ENCODE data around the gene STK32B. TPM values are rescaled to one million over a fixed set of nuclear protein-coding genes. Genes with fewer than 3 reads are reported as not detected.

The STK32B gene
- total and polyA plus RNA-seq, 5 donors from 2014 or later: not detected

GRCh38 chr4:5019796-5020195 lies 31.5 kb upstream of the STK32B start:
- Histone ChIP-seq H3K4me3 (ENCODE audit: low read depth, low read length) (no peak overlapping the region), H3K36me3 (ENCODE audit: control insufficient read depth, insufficient read depth, low read length) (no peaks in the 10 kb centered on the region), H3K27ac (ENCODE audit: insufficient read depth, low read length, poor library complexity, severe bottlenecking) (no peak overlapping the region), H3K27me3 (ENCODE audit: control insufficient read depth, insufficient read depth, low read length) (peaks cover 8% of the 10 kb centered on the region), H3K9me3 (ENCODE audit: control insufficient read depth in 2 of 2, low read length in 2 of 2) (no peaks in the 10 kb centered on the region), H3K4me1 (ENCODE audit: control insufficient read depth, insufficient read depth, low read length, poor library complexity, severe bottlenecking) (no peaks in the 10 kb centered on the region)
- peaks cover 0 to 2% (median 0%) of the 10 kb centered on the region in 4 donors for H3K4me1 Mint-ChIP-seq
- H3K4me3 Mint-ChIP-seq: no peak overlapping the region
- no peaks in the 10 kb centered on the region for H3K36me3 Mint-ChIP-seq
- H3K27ac Mint-ChIP-seq: no peak overlapping the region
- ATAC-seq (ENCODE audit: low read depth in 2 of 2) (no peak), DNase-seq (no peak)
- peaks cover 20% of the 10 kb centered on the region for H3K27me3 Mint-ChIP-seq
- peaks cover 0 to 9% (median 3%) of the 10 kb centered on the region in 7 donors for H3K9me3 Mint-ChIP-seq

GRCh38 chr4:5020341-5020740 lies 30.9 kb upstream of the STK32B start:
- H3K36me3 ChIP-seq (ENCODE audit: control insufficient read depth, insufficient read depth, low read length): no peaks in the 10 kb centered on the region
- peaks cover 0 to 2% (median 0%) of the 10 kb centered on the region in 4 donors for H3K4me1 Mint-ChIP-seq
- no peak overlapping the region for H3K4me3 Mint-ChIP-seq
- H3K36me3 Mint-ChIP-seq: no peaks in the 10 kb centered on the region
- no peak overlapping the region for H3K4me3 ChIP-seq (ENCODE audit: low read depth, low read length)
- H3K27me3 Mint-ChIP-seq: peaks cover 21% of the 10 kb centered on the region
- no peak overlapping the region for H3K27ac ChIP-seq (ENCODE audit: insufficient read depth, low read length, poor library complexity, severe bottlenecking)
- H3K9me3 ChIP-seq (ENCODE audit: control insufficient read depth in 2 of 2, low read length in 2 of 2): no peaks in the 10 kb centered on the region
- H3K9me3 Mint-ChIP-seq: peaks cover 0 to 9% (median 3%) of the 10 kb centered on the region in 7 donors
- H3K27me3 ChIP-seq (ENCODE audit: control insufficient read depth, insufficient read depth, low read length): peaks cover 5% of the 10 kb centered on the region
- H3K27ac Mint-ChIP-seq: no peak overlapping the region
- no peak for ATAC-seq (ENCODE audit: low read depth in 2 of 2)
- H3K4me1 ChIP-seq (ENCODE audit: control insufficient read depth, insufficient read depth, low read length, poor library complexity, severe bottlenecking): no peaks in the 10 kb centered on the region
- DNase-seq: no peak

DNA sequence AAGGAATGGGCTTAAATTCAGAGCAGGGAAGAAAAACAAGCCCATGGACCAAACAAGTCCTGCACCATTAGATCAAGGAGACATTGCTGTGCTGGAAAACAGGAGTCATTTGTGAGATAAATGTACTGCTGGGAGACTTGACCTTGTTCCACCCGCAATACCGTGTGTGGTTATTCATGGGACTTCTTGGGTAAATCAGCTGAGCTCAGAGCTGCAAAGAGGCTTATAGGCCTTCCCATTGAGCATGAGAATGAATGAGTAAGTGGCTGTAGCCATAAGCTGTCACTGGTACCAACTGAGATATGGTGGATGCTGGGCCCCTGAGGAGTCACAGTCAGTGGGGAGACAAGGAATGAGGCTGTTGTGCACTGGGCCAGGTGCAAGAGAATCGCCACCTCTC lies 29.7 kb upstream of the STK32B start:
- Mint-ChIP-seq H3K27ac (no peak overlapping the region), H3K4me3 (no peak overlapping the region), H3K4me1 (peaks cover 0 to 2% (median 0%) of the 10 kb centered on the region in 4 donors), H3K36me3 (no peaks in the 10 kb centered on the region), H3K9me3 (peaks cover 0 to 6% (median 2%) of the 10 kb centered on the region in 7 donors), H3K27me3 (peaks cover 20% of the 10 kb centered on the region)
- no peak overlapping the region for H3K4me3 ChIP-seq (ENCODE audit: low read depth, low read length)
- peaks cover 1% of the 10 kb centered on the region for H3K27me3 ChIP-seq (ENCODE audit: control insufficient read depth, insufficient read depth, low read length)
- no peak overlapping the region for H3K27ac ChIP-seq (ENCODE audit: insufficient read depth, low read length, poor library complexity, severe bottlenecking)
- H3K4me1 ChIP-seq (ENCODE audit: control insufficient read depth, insufficient read depth, low read length, poor library complexity, severe bottlenecking): no peaks in the 10 kb centered on the region
- no peaks in the 10 kb centered on the region for H3K9me3 ChIP-seq (ENCODE audit: control insufficient read depth in 2 of 2, low read length in 2 of 2)
- H3K36me3 ChIP-seq (ENCODE audit: control insufficient read depth, insufficient read depth, low read length): no peaks in the 10 kb centered on the region
- DNase-seq: no peak
- no peak for ATAC-seq (ENCODE audit: low read depth in 2 of 2)

DNA sequence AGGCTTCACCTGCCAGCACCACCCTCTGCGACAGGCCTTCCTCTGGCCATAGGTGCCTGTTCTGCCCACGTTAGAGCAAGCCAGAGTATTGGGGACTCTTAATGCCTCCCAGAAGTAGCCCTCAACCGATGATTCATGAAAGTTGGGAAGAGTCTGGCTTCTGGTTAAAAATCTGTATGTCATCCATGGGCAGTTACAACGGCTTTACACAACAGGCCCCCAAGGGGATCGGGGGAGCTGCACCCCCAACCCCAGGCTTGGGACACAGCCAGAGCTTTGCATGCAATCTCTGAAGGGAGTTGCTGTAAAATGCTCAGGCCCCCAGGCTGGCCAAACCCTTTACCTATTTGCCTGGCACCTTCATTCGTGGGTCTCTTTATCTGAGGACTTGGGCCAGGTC lies 26.6 kb upstream of the STK32B start:
- Mint-ChIP-seq H3K36me3 (no peaks in the 10 kb centered on the region), H3K4me3 (no peak overlapping the region), H3K27me3 (peaks cover 11% of the 10 kb centered on the region), H3K4me1 (no peaks in the 10 kb centered on the region), H3K27ac (no peak overlapping the region), H3K9me3 (peaks cover 0 to 4% (median 2%) of the 10 kb centered on the region in 7 donors)
- H3K4me3 ChIP-seq (ENCODE audit: low read depth, low read length): no peak overlapping the region
- no peaks in the 10 kb centered on the region for H3K27me3 ChIP-seq (ENCODE audit: control insufficient read depth, insufficient read depth, low read length)
- no peak overlapping the region for H3K27ac ChIP-seq (ENCODE audit: insufficient read depth, low read length, poor library complexity, severe bottlenecking)
- no peaks in the 10 kb centered on the region for H3K9me3 ChIP-seq (ENCODE audit: control insufficient read depth in 2 of 2, low read length in 2 of 2)
- ATAC-seq (ENCODE audit: low read depth in 2 of 2) (no peak), DNase-seq (no peak)
- H3K4me1 ChIP-seq (ENCODE audit: control insufficient read depth, insufficient read depth, low read length, poor library complexity, severe bottlenecking): no peaks in the 10 kb centered on the region
- no peaks in the 10 kb centered on the region for H3K36me3 ChIP-seq (ENCODE audit: control insufficient read depth, insufficient read depth, low read length)

- Histone ChIP-seq H3K27me3 (ENCODE audit: control insufficient read depth, insufficient read depth, low read length) (no peaks in the 10 kb centered on the region), H3K4me3 (ENCODE audit: low read depth, low read length) (no peak overlapping the region), H3K36me3 (ENCODE audit: control insufficient read depth, insufficient read depth, low read length) (no peaks in the 10 kb centered on the region), H3K9me3 (ENCODE audit: control insufficient read depth in 2 of 2, low read length in 2 of 2) (no peaks in the 10 kb centered on the region), H3K27ac (ENCODE audit: insufficient read depth, low read length, poor library complexity, severe bottlenecking) (no peak overlapping the region), H3K4me1 (ENCODE audit: control insufficient read depth, insufficient read depth, low read length, poor library complexity, severe bottlenecking) (no peaks in the 10 kb centered on the region)
- no peak for DNase-seq
- H3K36me3 Mint-ChIP-seq: no peaks in the 10 kb centered on the region
- no peaks in the 10 kb centered on the region for H3K4me1 Mint-ChIP-seq
- no peak overlapping the region for H3K4me3 Mint-ChIP-seq
- H3K27me3 Mint-ChIP-seq: peaks cover 4% of the 10 kb centered on the region
- peaks cover 0 to 4% (median 2%) of the 10 kb centered on the region in 7 donors for H3K9me3 Mint-ChIP-seq
- H3K27ac Mint-ChIP-seq: no peak overlapping the region
- ATAC-seq (ENCODE audit: low read depth in 2 of 2): no peak
Measured at GRCh38 chr4:5026371-5026770, 24.9 kb upstream of the STK32B start.

DNA sequence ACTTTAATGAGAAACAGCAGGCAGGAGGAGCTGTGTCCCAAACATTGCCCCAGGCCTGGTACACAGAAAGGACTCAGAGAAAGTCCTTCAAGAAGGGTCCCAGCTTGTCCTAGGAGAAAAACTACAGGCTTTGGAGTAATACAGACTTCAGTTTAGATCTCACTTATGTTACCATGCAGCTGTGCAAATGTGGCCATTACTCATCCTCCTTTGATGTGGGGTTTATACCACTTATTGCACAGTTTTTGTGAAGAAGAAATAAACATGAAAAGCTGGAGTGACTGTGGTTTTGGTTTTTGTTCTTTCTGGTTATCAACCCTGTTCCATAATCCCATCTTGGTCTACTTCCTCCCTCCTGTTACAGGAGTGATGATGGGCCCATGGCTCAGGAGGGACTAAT lies 23.9 kb upstream of the STK32B start:
- H3K27me3 Mint-ChIP-seq: peaks cover 4% of the 10 kb centered on the region
- Histone ChIP-seq H3K27ac (ENCODE audit: insufficient read depth, low read length, poor library complexity, severe bottlenecking) (no peak overlapping the region), H3K36me3 (ENCODE audit: control insufficient read depth, insufficient read depth, low read length) (no peaks in the 10 kb centered on the region), H3K27me3 (ENCODE audit: control insufficient read depth, insufficient read depth, low read length) (no peaks in the 10 kb centered on the region), H3K4me1 (ENCODE audit: control insufficient read depth, insufficient read depth, low read length, poor library complexity, severe bottlenecking) (no peaks in the 10 kb centered on the region), H3K4me3 (ENCODE audit: low read depth, low read length) (no peak overlapping the region), H3K9me3 (ENCODE audit: control insufficient read depth in 2 of 2, low read length in 2 of 2) (no peaks in the 10 kb centered on the region)
- no peaks in the 10 kb centered on the region for H3K36me3 Mint-ChIP-seq
- ATAC-seq (ENCODE audit: low read depth in 2 of 2): no peak
- H3K27ac Mint-ChIP-seq: no peak overlapping the region
- no peaks in the 10 kb centered on the region for H3K4me1 Mint-ChIP-seq
- H3K4me3 Mint-ChIP-seq: no peak overlapping the region
- peaks cover 0 to 4% (median 0%) of the 10 kb centered on the region in 7 donors for H3K9me3 Mint-ChIP-seq
- no peak for DNase-seq

GRCh38 chr4:5028480-5028879 lies 22.8 kb upstream of the STK32B start:
- H3K27ac ChIP-seq (ENCODE audit: insufficient read depth, low read length, poor library complexity, severe bottlenecking): no peak overlapping the region
- no peaks in the 10 kb centered on the region for H3K27me3 ChIP-seq (ENCODE audit: control insufficient read depth, insufficient read depth, low read length)
- Mint-ChIP-seq H3K27me3 (peaks cover 4% of the 10 kb centered on the region), H3K27ac (no peak overlapping the region), H3K4me1 (no peaks in the 10 kb centered on the region), H3K36me3 (no peaks in the 10 kb centered on the region), H3K9me3 (peaks cover 0 to 4% (median 0%) of the 10 kb centered on the region in 7 donors), H3K4me3 (no peak overlapping the region)
- no peaks in the 10 kb centered on the region for H3K36me3 ChIP-seq (ENCODE audit: control insufficient read depth, insufficient read depth, low read length)
- H3K9me3 ChIP-seq (ENCODE audit: control insufficient read depth in 2 of 2, low read length in 2 of 2): no peaks in the 10 kb centered on the region
- no peak overlapping the region for H3K4me3 ChIP-seq (ENCODE audit: low read depth, low read length)
- DNase-seq (no peak), ATAC-seq (ENCODE audit: low read depth in 2 of 2) (no peak)
- H3K4me1 ChIP-seq (ENCODE audit: control insufficient read depth, insufficient read depth, low read length, poor library complexity, severe bottlenecking): no peaks in the 10 kb centered on the region

- H3K4me1 ChIP-seq (ENCODE audit: control insufficient read depth, insufficient read depth, low read length, poor library complexity, severe bottlenecking): no peaks in the 10 kb centered on the region
- no peak overlapping the region for H3K27ac ChIP-seq (ENCODE audit: insufficient read depth, low read length, poor library complexity, severe bottlenecking)
- Mint-ChIP-seq H3K27me3 (peaks cover 4% of the 10 kb centered on the region), H3K9me3 (peaks cover 0 to 2% (median 0%) of the 10 kb centered on the region in 7 donors), H3K36me3 (no peaks in the 10 kb centered on the region), H3K4me1 (no peaks in the 10 kb centered on the region), H3K4me3 (no peak overlapping the region), H3K27ac (no peak overlapping the region)
- H3K27me3 ChIP-seq (ENCODE audit: control insufficient read depth, insufficient read depth, low read length): peaks cover 2% of the 10 kb centered on the region
- H3K36me3 ChIP-seq (ENCODE audit: control insufficient read depth, insufficient read depth, low read length): no peaks in the 10 kb centered on the region
- ATAC-seq (ENCODE audit: low read depth in 2 of 2) (no peak), DNase-seq (no peak)
- no peak overlapping the region for H3K4me3 ChIP-seq (ENCODE audit: low read depth, low read length)
- no peaks in the 10 kb centered on the region for H3K9me3 ChIP-seq (ENCODE audit: control insufficient read depth in 2 of 2, low read length in 2 of 2)
Measured at GRCh38 chr4:5029447-5029846, 21.8 kb upstream of the STK32B start.

Data from CD4-positive, CD25-positive, alpha-beta regulatory T cell (primary cell).